SHP77 treated with DMSO at 0.1 percent for 48 hours (cell line): Measurements from ENCODE around the gene CH25H.
"Not testable (repeated sequence)": the region's sequence is repeated elsewhere in the genome, so short reads cannot be mapped to it uniquely, and the experiment has no call there.

Experiments
- DNase-seq: peaks from one replicate; lab custom pipeline; 2025; lab: John Stamatoyannopoulos, UW

Gene CH25H

GRCh38 chr10:89197473-89197872 is 9.6 kb downstream of the CH25H start:
- no peak for DNase-seq

DNA sequence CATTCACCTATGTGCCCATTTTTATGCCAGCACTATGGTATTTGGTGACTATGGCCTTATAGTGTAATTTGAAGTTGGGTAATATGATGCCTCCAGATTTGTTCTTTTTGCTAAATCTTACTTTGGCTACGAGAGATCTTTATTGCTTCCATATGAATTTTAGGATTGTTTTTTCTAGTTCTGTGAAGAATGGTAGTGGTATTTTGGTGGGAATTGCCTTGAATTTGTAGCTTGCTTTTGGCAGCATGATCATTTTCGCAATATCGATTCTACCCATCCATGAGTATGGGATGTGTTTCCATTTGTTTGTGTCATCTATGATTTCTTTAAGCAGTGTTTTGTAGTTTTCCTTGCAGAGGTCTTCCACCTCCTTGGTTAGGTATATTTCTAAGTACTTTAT is 15.8 kb downstream of the CH25H start:
- DNase-seq: not testable (repeated sequence)

DNA sequence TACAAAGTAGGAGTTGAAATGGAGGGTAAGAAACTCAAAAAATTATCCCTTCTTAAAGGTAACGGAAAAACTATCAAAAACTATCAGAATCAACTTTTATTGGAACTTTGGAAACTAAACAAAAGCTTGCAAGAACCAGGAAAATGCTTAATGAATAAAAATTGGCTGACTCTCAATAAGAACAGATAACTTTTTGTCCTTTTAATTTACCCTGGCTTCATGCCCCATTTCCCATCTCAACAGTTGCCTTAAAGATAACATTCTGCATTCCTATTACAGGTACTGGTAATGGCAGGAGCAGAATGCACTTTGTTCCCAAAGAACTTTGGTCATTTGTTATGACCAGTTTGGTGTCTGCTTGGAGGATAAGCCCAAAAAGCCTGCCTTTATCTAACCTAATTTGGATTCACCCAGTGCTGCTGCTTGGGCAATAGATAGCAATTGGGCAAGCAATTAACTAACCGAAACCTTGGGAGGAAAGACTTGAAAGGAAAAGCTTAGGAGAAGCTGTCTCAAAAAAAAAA is 17.8 kb downstream of the CH25H start:
- DNase-seq: no peak

GRCh38 chr10:89185658-89186057 is 21.5 kb downstream of the CH25H start:
- DNase-seq: no peak

GRCh38 chr10:89184638-89185037 is 22.5 kb downstream of the CH25H start:
- DNase-seq: no peak

GRCh38 chr10:89183571-89183970 is 23.5 kb downstream of the CH25H start:
- DNase-seq: no peak

- DNase-seq: no peak
Observed at GRCh38 chr10:89182894-89183293, 24.2 kb downstream of the CH25H start.

- no peak for DNase-seq
Observed at GRCh38 chr10:89175816-89176215, 31.3 kb downstream of the CH25H start.

DNA sequence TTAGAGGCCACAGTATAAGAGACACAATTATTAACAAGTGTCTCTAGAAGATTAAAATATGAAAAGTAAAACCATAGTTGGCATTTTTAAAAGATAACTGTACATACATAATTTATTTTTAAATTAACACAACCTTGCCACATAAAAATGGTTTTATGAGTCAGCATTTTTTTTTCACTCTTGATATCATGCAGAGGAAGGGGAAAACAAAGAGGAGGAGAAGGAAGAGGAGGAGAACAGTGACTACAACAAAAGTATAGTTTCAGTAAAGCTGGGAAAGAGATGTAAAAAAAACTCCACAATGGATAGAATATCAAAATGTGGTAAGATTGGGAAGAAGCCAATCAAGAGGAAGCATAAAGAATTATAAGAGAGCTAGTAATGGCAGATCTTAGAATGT is 34.0 kb downstream of the CH25H start:
- no peak for DNase-seq

DNA sequence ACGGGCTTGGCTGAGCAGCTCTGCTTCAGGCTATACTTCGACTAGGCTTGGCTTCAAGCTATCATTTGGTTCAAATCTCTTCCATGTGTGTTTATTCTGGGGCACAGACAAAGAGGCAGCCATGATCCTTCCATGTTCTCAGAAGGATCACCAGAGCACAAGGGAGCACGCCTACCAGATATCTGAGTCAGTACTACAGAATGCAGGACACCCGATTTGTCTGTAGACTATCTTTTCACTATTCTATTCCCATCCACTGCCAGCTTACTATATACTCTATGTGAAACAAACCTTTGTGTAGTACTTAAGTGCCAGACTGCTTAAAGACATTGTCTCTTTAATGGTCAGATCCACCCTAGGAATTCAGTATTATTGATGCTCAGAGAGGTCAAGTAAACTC is 35.1 kb downstream of the CH25H start:
- no peak for DNase-seq

DNA sequence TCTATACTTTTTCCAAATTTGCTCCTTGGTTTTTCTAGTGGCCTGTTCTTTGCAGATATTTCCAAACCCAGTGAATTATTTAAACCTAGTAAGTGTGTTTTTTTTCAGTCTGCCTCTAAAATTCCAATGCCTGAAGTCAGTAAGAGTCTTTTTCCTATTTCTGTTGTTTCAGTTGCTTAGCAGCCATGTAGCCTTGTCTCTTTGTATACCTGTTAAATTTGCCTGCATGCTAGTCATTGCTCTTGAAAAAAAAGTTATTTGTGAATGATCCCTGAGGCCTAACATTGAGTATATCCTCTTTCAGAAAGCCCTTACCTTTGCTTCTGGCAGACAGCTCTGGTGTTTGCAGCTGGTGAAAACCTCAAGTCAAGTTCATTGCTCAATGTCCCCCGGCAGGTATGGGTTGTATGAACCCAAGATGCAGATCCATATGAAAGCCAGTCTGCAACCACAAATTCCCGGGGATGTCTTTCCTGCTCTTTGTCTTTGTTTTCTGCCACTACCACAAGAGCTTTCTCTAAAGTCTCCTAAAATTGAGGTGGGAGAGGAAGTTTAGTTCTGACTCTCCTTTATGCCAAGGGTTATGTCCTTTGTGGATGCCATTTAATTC is 35.7 kb downstream of the CH25H start:
- no peak for DNase-seq

DNA sequence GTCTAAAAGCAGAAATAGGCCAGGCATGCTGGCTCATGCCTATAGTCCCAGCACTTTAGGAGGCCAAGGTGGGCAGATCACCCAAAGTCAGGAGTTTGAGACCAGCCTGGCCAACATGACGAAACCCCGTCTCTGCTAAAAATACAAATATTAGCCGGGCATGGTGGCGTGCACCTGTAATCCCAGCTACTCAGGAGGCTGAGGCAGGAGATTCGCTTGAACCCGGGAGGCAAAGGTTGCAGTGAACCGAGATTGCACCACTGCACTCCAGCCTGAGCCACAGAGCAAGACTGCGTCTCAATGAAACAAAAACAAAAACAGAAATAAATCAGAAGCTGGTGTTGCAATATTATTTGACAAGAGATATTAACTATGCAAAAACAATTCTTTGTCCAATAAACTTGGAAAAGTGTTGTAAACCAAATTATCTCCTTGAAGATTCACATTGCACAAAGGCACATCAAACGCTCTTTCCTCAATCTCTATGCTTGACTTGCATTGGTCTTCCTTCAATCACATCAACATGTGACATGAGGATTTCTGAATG is 38.7 kb downstream of the CH25H start:
- not testable (repeated sequence) for DNase-seq

DNA sequence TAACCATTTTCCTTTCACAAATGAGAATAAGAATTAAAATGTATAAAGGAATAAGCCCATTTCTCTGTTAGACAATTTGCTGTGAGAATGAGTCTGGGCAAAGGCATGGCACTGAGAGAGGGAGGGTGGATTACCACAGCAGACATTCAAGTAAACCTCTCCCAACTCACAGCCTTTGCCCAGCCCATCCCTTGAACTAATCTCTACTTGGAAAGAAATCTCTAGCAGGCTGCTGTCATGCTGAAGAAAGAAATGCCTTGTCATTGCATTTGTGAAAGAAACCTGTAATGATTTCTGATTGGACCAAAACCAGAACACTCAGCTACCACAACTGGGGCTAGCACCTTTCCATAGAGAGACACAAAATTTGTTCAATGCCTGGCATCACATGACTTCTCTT is 39.2 kb downstream of the CH25H start:
- no peak for DNase-seq

GRCh38 chr10:89165923-89166322 is 41.2 kb downstream of the CH25H start:
- DNase-seq: no peak

DNA sequence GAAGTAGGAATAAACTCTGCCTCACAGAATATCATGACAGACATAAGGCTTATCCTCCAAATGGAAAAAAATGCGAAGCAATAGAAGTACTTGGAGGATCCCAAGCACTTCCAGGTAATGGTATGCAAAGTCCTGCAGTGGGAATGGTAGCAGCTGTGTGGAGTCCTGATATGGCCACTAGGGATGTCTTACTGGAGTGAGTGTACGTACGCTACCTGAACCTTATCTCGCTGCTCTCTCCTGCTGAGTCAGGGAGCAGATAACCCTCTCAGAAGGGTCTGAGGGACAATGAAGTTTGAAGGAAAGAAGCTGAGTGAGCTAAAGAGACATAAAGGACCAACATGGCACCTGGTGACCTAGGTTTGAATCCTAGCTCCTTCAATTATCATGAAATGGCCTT is 42.2 kb downstream of the CH25H start:
- no peak for DNase-seq

GRCh38 chr10:89164080-89164479 is 43.0 kb downstream of the CH25H start:
- no peak for DNase-seq

DNA sequence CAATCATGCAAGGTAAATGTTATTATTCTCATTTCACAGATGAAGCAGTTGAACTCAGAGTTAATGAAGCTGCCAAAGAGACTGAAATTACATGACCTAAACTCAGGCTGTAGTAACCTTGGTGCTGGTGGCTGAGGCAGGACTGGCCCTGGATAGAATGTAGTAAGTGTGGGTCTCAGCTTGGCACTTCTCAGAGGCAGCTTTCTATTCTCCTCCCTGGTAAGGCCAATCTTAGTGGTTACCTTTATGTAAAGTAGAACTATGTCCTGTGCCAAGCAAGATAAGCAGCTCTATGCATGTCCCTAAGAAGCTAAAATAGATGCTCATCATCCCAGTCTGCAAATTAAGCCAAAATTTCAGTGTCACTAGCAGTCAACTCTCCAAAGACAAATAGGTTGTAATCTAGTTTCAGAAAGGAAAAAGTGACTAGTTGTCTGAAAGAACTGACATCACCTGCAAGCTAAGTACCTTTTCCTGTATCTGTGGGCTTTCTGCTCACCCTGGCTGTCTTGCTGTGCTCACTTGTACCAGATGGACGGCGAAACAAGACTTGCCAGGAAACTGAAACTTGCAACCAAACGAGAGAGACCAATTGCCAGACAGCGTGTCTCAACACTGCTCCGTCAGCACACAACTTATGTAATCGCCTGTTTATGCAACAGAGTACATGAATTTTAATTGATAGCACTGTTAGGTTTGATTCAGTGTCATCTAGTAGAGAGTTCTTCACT is 43.7 kb downstream of the CH25H start:
- no peak for DNase-seq

DNA sequence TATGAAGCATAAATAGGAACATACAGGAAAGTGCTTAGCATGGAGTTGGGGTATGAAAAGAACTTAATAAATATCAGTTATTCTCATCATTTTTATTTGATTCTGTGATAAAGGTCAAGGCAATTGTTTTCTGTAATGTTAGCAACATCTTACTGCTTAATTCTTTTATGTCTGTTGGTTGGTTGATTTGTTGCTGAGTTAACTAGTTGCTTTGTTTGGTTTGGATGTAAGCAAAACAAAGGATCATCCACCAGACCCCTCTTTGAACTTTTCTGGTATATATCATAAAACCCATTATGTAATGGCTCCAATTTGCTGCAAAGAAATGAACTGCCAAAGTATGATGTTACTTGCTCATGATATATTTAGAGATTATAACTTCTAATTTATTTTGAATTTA is 44.5 kb downstream of the CH25H start:
- DNase-seq: no peak

- no peak for DNase-seq
Observed at GRCh38 chr10:89160339-89160738, 46.8 kb downstream of the CH25H start.

- no peak for DNase-seq
Observed at GRCh38 chr10:89159761-89160160, 47.4 kb downstream of the CH25H start.

GRCh38 chr10:89159316-89159715 is 47.8 kb downstream of the CH25H start:
- DNase-seq: no peak

DNA sequence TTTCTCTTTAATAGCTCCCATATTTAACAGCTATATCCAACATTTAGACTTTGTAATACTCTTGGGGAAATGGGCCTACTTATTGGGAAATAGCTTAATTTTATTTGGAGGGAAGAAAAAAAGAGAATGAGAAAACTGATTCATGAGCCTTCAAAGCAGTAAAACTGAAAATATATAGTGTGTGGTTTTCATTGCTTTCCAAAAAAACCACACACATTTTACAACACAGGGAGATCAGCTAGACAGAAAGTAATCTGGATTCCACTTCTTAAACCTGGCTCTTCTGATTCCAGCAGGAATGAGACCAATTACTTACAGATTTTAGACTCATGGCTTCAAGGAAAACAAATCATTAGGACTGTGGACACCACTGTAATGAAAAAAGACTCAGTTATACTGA is 48.7 kb downstream of the CH25H start:
- no peak for DNase-seq

DNA sequence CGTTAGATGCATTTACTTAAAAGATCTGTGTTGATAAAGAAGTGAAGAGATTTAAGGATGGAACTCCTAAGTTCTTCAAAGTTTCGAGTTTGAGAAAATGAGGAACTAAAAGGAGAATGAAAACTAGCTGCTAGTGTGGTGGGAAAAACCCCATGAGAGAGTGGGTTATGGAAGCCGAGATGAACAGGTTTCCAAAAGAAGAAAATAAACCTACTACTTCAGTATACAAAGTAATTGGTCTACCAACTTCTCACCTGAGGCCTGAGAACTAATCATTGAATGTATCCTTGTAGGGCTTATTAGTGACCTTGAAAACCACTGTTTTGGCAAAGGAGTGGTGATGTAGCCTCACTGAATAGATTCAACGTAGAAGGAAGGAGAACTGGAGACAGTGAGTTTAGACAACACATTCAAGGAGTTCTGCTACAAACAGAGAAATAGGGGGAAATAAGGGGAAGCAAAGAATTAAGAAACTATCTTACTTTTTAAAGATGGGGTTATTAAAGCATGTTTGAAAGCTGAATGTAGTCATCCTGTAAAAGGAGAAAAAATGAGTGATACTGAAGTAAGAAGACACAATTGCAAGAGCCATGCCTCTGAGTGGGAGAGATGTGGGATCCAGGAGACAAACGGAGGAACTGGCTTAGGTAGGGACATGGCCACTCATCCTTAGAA is 50.8 kb downstream of the CH25H start:
- no peak for DNase-seq
